Stimulated activated naive CD8-positive, alpha-beta T cell treated with anti-CD3 and anti-CD28 coated beads, Interleukin-15, amount 100 ng/mL, for 72 hours (primary cell): ENCODE results near the gene CHRND.
A peak's percentile ranks its signal among the peaks of the same experiment; 100 is the strongest.

Experiments used
- ATAC-seq: fragments of 150-1000 bp; cut with Tn5 transposase; 2 replicates; pipeline ENCODE4 v1.10.0; 2021; ENCODE audit warnings: mild to moderate bottlenecking, moderate library complexity
- DNase-seq, 2 donors: peaks; one replicate each; pipeline ENCODE4 v3.0.0; 2021 to 2022
- H3K27ac Mint-ChIP-seq, 2 donors: one replicate each; pipeline ENCODE4 v1.8.0; 2022; ENCODE audit warnings: mild to moderate bottlenecking in 2 of 2, mixed read lengths in 2 of 2, moderate library complexity in 2 of 2
- H3K27me3 Mint-ChIP-seq: one replicate; pipeline ENCODE4 v1.8.0; 2022; ENCODE audit warnings: mixed read lengths
- H3K4me1 Mint-ChIP-seq: one replicate; pipeline ENCODE4 v1.8.0; 2022; ENCODE audit warnings: mild to moderate bottlenecking, mixed read lengths
- H3K4me3 Mint-ChIP-seq, 2 donors: one replicate each; pipeline ENCODE4 v1.8.0; 2022; ENCODE audit warnings: mild to moderate bottlenecking in 2 of 2, mixed read lengths in 2 of 2, moderate library complexity in 1 of 2
- H3K9me3 Mint-ChIP-seq, 2 donors: one replicate each; pipeline ENCODE4 v1.8.0; 2022; ENCODE audit warnings: mixed read lengths in 2 of 2

CHRND gene

DNA sequence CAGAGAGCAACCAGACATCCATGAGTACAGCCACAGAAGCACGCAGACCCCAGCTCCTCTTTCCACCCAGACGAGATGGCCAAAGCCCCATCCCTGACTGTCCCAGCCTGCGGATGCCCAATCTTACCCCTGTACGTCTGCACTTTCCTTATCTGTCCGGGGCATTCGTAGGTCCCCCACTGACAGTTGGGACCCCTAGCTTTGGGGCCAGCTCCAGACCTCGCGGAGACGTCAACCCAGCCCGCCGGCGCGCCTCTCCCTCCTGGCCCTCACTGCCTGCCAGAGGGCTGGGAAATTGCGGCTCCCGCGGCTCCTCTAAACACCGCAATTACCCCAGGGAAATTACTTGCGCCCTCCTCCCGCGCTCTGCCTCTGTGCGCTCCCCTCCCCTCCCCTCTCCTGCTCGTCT is 40.6 kb upstream of the CHRND start:
- ATAC-seq = no peak
- Mint-ChIP-seq H3K9me3 (no peaks in the 10 kb centered on the region), H3K27me3 (peaks cover 77% of the 10 kb centered on the region), H3K27ac (no peak overlapping the region), H3K4me1 (peaks cover 16% of the 10 kb centered on the region), H3K4me3 (peak overlapping the region; percentile 5 to 14)
- DNase-seq = no peak

DNA sequence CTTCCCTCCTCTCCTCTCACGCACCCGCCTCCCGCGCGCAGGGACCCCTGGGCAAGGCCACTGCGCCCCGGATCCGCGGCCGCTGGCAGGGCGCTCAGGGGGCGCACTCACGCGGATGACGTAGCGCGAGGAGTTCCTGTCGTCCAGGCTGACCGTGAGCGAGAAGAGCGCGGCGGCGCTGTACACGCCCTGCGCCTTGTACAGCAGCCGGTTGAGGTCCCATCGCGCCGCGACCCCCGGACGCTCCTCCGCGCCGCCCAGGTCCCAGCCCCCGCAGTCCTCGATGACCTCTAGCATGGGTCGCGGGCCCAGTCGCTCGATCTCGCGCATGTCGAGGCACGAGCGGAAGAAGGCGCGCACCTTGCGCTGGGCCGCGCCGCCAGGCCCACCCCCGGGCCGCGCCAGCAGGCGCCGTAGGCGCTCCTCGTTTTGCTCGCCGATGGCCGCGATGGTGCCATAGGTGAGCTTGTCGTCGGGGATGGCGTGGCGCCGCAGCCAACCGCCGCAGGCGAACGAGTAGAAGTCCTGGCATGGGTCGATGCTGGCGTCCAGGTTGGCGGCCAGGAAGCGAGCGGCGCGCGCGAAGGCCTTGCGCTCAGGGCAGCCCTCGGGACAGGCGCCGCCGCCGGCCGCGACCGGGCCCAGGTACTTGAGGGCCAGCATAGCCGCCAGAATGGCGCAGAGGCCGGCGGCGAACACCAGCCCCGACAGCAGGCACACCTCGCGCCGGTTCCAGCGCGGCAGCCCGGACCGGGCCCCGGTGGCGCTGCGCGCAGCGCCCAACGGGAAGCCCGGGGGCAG is 40.0 kb upstream of the CHRND start:
- peaks cover 16% of the 10 kb centered on the region for H3K4me1 Mint-ChIP-seq
- no peak for ATAC-seq
- peaks cover 79% of the 10 kb centered on the region for H3K27me3 Mint-ChIP-seq
- H3K9me3 Mint-ChIP-seq = no peaks in the 10 kb centered on the region
- DNase-seq = no peak
- no peak overlapping the region for H3K27ac Mint-ChIP-seq
- H3K4me3 Mint-ChIP-seq = peak overlapping the region in 1 of 2 donors; percentile 10

DNA sequence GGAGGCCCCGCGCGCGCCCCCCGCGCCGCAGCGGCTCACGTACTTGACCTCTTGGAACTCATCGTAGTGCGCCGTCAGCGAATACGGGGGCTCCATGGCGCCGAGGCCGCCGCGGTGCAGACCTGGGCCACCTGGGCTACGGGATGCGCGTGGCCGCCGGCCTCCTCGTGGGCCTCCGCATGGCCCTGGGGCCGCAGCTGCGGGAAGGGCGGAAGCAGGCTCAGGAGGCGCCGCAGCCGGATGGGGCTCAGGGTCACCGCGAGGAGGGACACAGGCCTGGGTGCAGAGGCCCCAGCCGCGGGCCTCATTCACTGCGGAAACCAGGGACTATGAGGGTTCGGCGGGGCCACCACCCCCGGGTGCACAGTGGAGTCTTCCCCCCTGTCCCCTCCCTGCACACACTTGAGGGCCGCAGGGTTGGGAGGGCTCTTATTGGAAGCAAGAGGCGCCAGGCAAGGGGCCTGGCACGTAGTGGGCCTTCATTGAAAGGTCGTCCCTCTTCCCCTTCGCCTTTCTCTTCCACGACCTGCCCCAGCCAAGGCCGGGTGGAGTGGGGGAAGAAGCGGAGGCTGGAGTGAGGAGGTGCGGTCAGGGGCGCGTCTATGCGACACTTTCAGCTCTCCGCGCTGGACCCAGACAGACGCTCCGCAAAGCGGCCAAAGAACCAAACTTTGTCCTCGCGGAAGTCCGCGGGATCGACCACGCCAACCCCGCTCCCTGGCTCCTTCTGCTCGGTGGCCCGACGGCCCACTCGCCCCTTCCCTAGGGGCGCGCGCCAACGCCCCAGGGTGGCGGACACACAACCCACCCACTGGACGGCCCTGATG is 39.2 kb upstream of the CHRND start:
- Mint-ChIP-seq H3K9me3 (no peaks in the 10 kb centered on the region), H3K27ac (no peak overlapping the region), H3K4me3 (peak overlapping the region; percentile 10 to 46), H3K27me3 (peaks cover 79% of the 10 kb centered on the region), H3K4me1 (peaks cover 16% of the 10 kb centered on the region)
- ATAC-seq = peak; percentile 18
- DNase-seq = no peak

DNA sequence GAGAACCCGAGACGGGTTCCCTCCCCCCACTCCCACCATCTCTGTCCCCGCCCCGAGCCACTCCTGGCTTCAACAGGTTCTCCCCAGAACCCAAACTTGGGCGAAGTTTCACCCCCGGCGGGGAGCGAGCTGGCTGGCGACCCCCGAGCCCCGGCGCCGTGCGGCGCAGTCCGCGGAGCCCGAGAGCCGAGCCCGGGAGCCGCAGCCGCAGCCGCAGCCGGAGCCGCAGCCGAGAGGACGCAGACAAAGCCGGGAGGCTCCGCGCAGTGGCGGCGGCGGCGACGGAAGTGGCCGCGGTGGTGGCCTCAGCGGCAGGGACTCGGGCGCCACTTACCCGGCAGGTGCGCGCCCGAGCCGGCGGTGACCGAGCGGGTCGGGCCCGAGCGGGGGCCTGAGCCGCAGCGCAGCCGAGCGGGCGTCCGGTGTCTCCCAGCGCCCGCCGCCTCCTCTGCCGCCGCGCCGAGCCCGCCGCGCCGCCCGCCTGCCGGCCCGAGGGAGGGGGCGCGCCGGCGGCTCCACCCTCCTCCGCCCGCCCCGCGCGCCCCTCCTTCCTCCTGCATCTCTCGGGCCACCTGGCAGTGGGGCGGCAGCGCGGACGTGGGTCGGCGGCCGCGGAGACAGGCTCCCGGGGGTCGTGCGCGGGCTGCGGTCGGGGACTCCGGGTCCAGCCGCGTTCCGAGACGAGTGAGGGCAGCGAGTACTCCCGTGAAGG is 38.4 kb upstream of the CHRND start, which contains the start of gene ECEL1:
Gene ECEL1, minus strand, starts transcription at position 450 of the 712 bp plus-strand sequence. CDS start 1,181 bp downstream, outside the sequence.
- no peaks in the 10 kb centered on the region for H3K9me3 Mint-ChIP-seq
- no peak for DNase-seq
- peaks cover 80% of the 10 kb centered on the region for H3K27me3 Mint-ChIP-seq
- peaks cover 16% of the 10 kb centered on the region for H3K4me1 Mint-ChIP-seq
- no peak within 1 kb of the TSS for H3K27ac Mint-ChIP-seq
- peak; percentile 35 for ATAC-seq
- peak within 1 kb of the TSS; percentile 10 to 70 for H3K4me3 Mint-ChIP-seq

DNA sequence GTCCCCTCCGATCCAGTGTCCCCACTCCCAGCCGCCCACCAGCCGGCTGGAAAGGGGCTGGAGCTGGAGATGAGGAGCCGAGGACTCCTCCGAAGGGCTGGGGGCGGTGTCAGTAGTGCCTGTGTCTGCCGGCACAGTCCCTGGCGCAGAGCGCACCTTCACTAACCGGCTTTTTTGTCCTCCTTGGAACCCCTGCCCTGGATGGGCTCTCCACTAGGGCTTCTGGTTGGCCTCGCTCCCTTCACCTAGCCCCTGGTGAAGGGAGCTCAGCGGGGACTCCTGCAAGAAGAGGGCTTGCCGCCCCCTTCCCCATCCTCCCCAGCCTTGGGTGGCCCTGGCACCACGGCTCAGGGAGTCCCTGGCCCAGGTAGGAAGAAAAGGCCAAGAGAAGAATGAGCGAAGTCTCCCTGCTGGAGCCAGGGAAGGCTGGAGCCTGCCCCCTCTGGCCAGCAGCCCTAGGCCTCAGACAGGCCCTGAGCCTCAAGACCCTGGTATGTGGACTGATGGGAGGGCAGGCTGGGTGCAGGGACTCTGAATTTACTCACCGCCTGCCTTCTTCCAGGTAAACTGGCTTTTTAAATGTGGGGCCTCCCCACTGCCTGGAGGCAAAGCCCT is 37.8 kb upstream of the CHRND start:
- Mint-ChIP-seq H3K9me3 (no peaks in the 10 kb centered on the region), H3K27ac (no peak overlapping the region), H3K27me3 (peaks cover 80% of the 10 kb centered on the region), H3K4me1 (peaks cover 16% of the 10 kb centered on the region), H3K4me3 (peak overlapping the region; percentile 6 to 70)
- DNase-seq = no peak
- ATAC-seq = peak; percentile 8

DNA sequence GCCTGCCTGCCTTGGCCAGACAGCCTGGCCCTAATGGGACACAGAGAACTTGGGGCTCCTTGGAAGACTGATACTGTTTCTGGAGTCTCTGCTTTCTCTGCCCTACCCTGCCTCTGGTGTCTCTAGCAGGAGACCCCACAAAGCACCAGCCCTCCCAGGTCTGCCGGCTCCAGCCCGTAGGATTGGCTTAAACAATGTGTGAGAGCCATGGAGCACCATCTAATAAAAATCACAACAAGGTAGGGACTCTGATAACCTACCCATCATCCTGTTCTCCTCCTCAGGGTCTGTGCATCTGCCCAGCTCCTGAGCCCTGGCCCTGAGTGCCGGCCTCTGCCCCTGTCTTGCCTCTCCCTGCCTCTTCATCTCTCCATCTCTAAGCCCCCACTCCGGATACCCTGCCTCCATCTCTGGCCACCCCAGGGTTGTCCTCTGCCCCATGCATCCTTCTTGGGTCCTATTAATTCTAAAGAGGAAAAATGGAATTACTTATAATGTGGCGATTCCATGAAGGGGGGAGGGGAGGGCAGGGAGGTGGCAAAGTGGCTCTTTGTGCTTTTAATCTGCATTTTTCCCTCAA is 37.1 kb upstream of the CHRND start:
- Mint-ChIP-seq H3K9me3 (no peaks in the 10 kb centered on the region), H3K27me3 (peaks cover 74% of the 10 kb centered on the region), H3K4me1 (peaks cover 16% of the 10 kb centered on the region), H3K4me3 (peak overlapping the region in 1 of 2 donors; percentile 36), H3K27ac (no peak overlapping the region)
- no peak for ATAC-seq
- DNase-seq = no peak

DNA sequence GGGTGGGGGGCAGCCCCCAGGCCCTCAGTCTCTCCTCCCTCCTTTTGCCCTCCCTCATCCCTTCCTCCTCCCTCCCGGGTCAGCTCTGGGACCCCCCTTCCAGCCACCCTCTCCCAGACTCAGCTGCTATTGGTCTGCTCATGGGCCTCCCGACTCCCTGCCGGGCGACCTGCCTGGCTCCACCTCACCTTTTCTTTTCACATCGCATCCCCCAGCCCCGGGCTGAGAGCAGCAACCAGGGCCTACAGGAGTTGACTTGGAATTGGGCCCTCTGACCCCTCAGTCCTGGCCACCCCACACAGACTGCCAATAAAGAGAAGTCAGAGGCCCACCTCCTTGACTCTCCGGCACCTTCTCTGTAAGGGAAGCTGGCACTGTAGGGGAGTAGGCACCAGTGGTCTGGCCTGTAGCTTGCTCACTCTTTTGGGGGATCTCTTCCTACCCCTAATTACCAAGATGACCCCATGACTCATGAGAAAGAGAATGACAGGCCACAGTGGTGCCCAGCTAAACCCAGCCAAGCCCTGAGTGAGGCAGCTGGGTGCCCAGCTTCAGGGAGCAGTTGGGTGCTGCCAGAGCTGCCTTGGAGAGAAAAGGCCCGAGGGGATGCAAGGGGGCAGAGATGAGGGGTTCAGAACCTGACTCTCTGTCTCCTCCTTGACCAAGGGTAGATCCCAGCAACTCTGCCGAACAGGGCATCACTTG is 36.3 kb upstream of the CHRND start:
- Mint-ChIP-seq H3K27ac (no peak overlapping the region), H3K4me1 (peaks cover 16% of the 10 kb centered on the region), H3K9me3 (no peaks in the 10 kb centered on the region), H3K27me3 (peaks cover 66% of the 10 kb centered on the region), H3K4me3 (no peak overlapping the region)
- ATAC-seq (no peak), DNase-seq (no peak)

DNA sequence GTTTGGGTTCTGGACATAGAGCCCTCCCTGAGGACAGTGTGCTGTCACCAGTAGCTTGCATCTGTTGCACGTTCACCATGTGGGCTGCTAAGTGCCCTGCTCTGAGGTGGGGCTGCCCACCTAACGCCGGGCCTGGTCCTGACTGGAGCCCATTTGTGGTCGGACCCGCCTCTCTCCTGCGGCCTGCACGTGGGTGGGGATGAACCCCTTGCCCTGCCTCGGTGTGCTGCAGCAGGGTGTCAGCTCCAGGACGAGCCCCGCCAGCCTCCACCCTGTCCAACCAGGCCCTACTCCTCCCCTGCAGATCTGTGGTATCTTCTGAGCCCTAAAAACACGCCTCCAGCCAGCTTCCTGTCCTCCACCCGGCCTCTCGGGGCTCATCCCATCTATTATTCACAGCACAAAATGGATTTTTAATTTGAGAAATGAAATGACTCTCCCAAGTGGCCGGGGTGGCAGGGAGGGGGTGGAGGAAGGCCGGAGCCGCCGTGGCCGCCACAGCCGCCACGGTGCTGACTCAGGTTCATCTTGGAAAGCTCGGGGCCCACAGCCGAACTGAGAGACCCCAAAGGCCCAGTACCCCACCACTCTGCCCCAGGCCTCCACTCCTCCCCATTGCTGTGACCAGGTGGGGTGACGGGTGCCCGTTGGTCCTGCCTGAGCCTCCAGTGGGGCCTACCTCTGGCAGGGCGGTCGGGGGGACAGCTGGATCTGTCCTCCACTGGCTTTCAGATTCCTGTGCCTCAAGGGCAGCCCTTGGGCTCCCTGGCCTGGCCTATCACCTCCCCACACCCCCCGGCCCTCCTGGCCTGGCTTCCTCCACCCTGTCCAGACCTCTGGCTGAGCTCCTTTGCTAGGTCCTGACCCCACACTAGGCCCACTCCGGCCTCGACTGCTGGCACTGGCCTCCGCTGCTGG is 35.5 kb upstream of the CHRND start:
- DNase-seq = no peak
- no peak overlapping the region for H3K27ac Mint-ChIP-seq
- peaks cover 58% of the 10 kb centered on the region for H3K27me3 Mint-ChIP-seq
- H3K4me1 Mint-ChIP-seq = peaks cover 12% of the 10 kb centered on the region
- ATAC-seq = no peak
- H3K9me3 Mint-ChIP-seq = no peaks in the 10 kb centered on the region
- no peak overlapping the region for H3K4me3 Mint-ChIP-seq

DNA sequence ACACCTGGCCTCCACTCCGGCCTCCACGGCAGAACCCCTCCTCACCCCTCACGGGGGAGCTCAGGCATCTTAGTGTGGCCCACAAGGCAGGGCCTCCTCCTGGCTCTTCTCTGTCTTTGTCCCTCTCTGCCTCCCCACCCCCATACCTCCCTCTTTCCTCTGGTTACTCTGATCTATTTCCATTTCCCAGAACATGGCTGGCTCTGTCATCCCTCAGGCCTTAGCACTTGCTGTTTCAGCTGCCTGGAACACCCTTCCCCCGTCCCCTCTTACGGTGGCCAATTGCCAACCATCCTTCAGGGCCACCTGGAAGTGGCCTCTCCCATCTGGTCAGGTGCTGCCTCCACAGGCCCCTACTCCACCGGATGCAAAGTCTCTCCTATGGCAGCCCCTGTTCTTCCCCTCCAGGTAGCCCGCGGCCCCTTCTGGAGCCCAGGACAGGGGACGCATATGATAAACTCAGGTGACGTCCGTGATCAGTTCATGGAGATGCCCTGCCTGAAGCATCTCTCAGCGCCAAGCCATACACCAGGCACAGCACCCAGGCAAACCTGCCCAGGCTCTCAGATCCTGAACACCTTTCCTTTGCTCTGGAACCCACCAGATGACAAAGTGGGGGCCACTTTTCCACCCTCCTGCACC is 34.7 kb upstream of the CHRND start:
- Mint-ChIP-seq H3K9me3 (no peaks in the 10 kb centered on the region), H3K4me1 (peaks cover 10% of the 10 kb centered on the region), H3K4me3 (no peak overlapping the region), H3K27me3 (peaks cover 54% of the 10 kb centered on the region), H3K27ac (no peak overlapping the region)
- ATAC-seq (no peak), DNase-seq (no peak)

DNA sequence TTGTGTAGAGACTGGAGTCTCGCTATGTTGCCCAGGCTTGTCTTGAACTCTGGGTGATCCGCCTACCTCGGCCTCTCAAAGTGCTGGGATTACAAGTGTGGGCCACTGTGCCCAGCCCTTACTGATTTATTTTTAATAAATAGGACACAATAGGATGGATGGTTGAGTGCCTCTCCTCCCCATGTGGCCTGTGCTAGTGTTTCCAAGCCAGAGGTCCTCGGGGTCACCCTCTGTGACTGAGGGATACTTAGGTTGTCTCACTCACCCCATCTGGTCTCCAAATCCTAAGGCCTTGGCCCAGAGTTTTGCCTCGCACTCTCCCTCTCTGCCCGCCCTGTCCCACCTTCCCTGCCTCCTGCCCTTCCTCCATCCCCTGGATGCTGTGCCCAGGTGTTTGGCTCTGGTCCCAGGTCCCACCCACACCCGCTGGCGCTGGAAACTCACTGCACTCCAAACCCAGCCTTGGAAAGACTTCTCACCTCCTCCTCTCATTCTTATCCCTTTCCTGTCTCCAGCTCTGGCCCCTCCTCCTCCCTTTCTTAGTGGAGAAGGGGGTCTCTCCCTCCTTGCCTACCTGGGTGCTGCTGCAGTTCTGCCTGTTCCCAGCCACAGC is 33.6 kb upstream of the CHRND start:
- H3K4me3 Mint-ChIP-seq = no peak overlapping the region
- peaks cover 46% of the 10 kb centered on the region for H3K27me3 Mint-ChIP-seq
- no peak for ATAC-seq
- H3K9me3 Mint-ChIP-seq = no peaks in the 10 kb centered on the region
- DNase-seq = no peak
- H3K27ac Mint-ChIP-seq = no peak overlapping the region
- H3K4me1 Mint-ChIP-seq = peaks cover 10% of the 10 kb centered on the region

DNA sequence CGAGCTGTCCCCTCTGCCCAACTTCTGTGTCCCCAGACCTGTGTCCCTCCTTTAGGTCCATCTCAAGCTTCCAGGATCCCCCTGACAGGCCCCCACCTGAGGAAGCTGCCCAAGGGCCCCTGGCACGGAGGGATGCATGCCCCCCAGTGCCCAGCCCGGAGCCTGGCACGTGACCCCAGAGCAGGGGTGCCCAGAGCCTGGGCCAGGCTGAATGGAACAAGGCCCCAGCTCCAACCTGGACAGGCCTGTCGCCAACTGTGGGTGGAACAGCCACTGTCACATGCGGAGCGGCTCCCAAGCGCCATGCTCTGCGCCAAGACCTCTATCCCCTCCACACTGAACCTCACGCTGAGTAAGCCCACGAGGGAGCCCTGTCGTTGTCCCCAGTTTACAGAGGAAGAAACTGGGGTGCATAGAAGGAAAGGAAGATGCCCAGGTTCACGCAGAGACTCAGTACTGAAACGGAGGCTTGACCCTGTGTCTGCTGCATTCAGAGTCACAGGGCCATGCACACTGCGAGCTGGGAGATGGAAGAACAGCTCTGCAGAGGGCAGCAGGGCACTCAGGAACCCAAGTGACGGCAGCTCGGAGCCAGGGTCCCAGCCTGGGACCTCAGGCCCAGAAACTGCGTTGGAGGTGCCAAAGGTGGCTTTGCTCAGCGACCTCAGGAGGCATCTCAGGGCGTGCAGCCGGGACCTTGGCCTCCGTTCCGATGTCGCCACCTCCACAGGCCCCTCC is 32.8 kb upstream of the CHRND start:
- Mint-ChIP-seq H3K27me3 (peaks cover 40% of the 10 kb centered on the region), H3K9me3 (no peaks in the 10 kb centered on the region), H3K27ac (no peak overlapping the region), H3K4me1 (peaks cover 6% of the 10 kb centered on the region), H3K4me3 (no peak overlapping the region)
- DNase-seq (no peak), ATAC-seq (no peak)

DNA sequence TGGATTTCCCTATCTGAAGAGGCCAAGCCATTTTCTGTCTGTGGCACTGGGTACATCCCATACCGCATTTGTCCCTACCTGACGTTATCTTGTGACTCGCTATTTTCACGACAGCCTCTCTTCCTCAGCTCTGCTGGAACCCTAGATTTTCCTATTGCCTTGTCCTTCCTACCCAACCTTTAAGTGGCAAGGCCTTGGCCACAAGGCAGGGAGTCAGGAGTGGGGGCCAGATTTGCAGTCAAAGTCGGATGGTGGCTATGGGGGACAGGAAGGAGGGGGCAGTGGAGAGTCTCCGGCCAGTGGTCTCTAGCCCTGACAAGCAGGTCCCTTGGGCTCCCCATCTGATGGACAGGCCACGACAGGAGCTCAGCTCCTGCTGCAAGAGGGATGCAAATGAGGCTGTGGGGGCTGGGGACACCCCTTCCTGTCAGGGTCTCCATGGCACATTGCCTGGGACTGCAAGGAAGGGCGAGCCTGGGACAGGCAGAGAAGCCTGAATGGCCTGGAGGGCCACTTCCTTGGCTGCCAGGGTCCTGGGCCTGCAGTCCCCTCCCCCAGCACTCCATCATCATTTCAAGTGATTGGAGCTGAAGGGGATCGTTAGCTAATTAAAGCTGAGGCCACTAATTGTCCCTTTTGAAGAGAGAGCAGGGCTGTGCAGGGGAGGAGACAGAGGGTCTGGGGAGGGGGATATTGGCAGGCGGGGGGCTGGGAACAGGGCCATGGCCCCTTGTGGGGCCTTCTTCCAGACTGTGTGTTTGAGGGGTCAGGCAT is 32.1 kb upstream of the CHRND start:
- DNase-seq = no peak
- no peak for ATAC-seq
- no peaks in the 10 kb centered on the region for H3K9me3 Mint-ChIP-seq
- no peak overlapping the region for H3K4me3 Mint-ChIP-seq
- H3K27me3 Mint-ChIP-seq = peaks cover 40% of the 10 kb centered on the region
- H3K4me1 Mint-ChIP-seq = no peaks in the 10 kb centered on the region
- peak overlapping the region in 1 of 2 donors; percentile 72 for H3K27ac Mint-ChIP-seq
